Upper lobe of left lung (tissue), 4 donors: ENCODE data around the gene MCL1.

ENCODE experiments used
- CTCF ChIP-seq, 6 experiments: fragments of 450-650 bp in 4 of 6; fragments of 200-600 bp in 2 of 6; sonication (generic) in 2 of 6; IDR thresholded peaks; one replicate each; pipeline ENCODE4 v1.5.1; 2016 to 2019; ENCODE audit warnings: antibody characterized with exemption in 6 of 6
- EP300 ChIP-seq, 4 donors: sonication (generic); formaldehyde crosslinking; IDR thresholded peaks; one replicate each; pipeline ENCODE4 v1.5.1; 2017; ENCODE audit warnings: antibody characterized with exemption in 4 of 4, control low read depth in 2 of 4
- POLR2A ChIP-seq, 4 donors: fragments of 450-650 bp; IDR thresholded peaks; one replicate each; pipeline ENCODE4 v1.5.1; 2016 to 2017; ENCODE audit warnings: antibody characterized with exemption in 4 of 4, mild to moderate bottlenecking in 2 of 4
- POLR2AphosphoS5 ChIP-seq, 2 donors: sonication (generic); formaldehyde crosslinking; IDR thresholded peaks; one replicate each; pipeline ENCODE4 v1.5.1; 2017; ENCODE audit warnings: antibody characterized with exemption in 2 of 2

DNA sequence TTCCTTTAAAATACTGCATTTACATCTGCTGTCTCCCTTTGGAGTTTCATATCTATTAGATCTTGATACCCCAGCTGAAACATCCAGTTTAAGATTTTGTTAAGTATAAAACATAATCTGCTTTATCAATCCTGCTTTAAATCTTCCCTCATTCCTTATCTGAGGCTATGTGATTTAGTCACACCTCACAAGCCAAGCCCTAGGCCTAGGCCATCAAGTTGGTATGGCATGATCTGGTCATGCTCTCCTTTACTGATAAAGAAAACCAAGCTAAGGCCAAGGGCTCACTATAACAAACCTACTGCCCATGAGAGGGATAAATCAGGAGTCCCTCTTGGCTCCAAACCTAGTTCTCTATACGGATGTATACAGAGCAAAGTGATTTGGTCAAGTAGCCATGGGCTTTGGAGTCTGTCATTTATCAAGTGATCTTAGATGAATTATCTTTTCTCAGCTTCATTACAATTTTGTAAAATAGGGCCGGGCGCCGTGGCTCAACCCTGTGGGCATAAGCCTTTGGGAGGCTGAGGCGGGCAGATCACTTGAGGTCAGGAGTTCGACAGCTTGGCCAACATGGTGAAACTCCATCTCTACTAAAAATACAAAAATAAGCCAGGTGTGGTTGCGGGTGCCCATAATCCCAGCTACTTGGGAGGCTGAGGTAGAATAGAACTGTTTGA lies 27.2 kb upstream of the MCL1 start:
- TF ChIP-seq CTCF (IDR thresholded peaks at IDR 0.05) (no peak), POLR2A (IDR thresholded peaks at IDR 0.05) (no peak), POLR2AphosphoS5 (IDR thresholded peaks at IDR 0.05) (no peak), EP300 (IDR thresholded peaks at IDR 0.05) (no peak)
